HG03469 (cell line): ENCODE results near the gene RFTN1.

Source experiments
- ATAC-seq: cut with Tn5 transposase; IDR thresholded peaks from one replicate; pipeline ENCODE4 v1.9.1; 2021; ENCODE audit warnings: mild to moderate bottlenecking, moderate library complexity, moderate number of reproducible peaks; ENCODE audit not compliant: unreplicated experiment

The RFTN1 gene

DNA sequence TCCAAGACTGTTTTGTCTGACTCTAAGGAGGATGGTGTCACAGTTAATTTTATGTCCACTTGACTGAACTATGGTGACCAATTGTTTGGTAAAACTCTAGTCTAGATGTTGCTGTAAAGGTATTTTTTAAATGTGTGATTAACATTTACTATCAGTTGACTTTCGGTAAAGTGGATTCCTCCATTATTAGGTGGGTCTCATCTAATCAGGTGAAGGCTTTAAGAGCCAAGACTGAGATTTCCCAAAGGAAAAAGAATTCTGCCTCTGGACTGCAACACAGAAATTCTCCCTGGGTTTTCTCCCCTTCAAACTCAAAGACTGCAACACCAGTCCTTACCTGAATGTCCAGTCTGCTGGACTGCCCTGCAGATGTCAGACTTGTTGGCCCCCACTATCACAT is 129.6 kb downstream of the RFTN1 start:
- ATAC-seq = no peak

DNA sequence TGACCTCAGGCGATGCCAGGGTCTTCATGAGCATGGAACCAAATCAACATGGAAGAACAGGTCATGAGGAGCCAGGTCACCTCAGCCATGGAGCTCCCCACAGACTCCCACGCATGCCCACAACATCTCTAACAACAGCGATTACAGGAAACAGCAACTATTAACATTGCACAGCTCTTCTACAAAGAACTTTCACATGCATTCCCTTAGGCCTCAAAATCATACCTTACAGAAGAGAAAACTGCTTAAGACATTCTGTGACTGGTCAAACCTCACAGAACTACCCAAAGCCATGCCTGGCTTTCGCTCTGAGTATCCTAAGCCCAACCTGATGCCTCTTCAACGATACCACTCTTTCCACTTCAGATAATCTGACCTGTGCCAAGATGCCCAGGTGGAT is 130.7 kb downstream of the RFTN1 start:
- ATAC-seq = peak; percentile 46

- ATAC-seq = no peak
Measured at GRCh38 chr3:16381426-16381825, 132.1 kb downstream of the RFTN1 start.

- no peak for ATAC-seq
Measured at GRCh38 chr3:16380421-16380820, 133.1 kb downstream of the RFTN1 start.

- no peak for ATAC-seq
Measured at GRCh38 chr3:16379838-16380237, 133.7 kb downstream of the RFTN1 start.

DNA sequence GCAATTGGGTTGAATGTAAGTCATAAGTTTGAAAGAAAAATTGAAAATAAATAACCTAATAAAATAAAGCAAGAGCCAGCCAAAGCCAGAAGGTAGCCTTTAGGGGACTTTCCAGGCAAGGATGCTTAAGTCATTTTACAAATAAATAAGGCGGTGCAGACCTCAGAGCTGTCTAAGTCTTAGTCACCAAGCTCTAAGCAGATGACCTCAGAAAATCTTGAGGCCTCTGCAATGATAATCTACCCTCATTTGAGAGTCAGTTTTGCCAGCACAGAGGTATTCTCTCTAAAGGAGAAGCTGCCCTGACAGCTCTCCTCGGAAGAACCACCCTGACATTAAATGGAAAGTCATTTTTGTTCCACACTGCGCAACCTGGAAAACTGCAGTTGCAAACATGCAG is 134.6 kb downstream of the RFTN1 start:
- peak; percentile 44 for ATAC-seq

- no peak for ATAC-seq
Measured at GRCh38 chr3:16378415-16378814, 135.1 kb downstream of the RFTN1 start.

GRCh38 chr3:16377847-16378302 is 135.6 kb downstream of the RFTN1 start:
- no peak for ATAC-seq

GRCh38 chr3:16377196-16377595 is 136.3 kb downstream of the RFTN1 start:
- no peak for ATAC-seq

DNA sequence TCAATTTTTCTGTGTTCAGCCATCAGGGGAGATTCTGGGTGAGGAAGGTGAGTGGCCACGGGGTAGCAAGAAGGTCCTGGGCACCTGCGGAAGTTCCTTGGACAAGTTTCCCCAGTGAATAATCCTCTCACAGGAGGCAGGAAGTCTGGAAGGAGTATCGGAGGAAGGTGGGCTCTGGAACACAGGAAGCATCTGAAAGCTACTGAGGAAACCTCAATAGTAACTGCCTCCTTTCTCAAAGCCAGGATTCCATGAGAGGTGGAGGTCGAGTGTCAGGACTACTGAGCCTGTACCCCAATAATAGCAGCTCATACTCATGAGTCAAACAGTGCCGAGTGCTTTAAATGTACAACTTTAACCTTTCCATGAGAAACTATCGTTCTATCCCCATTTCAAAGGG is 137.6 kb downstream of the RFTN1 start:
- ATAC-seq = no peak

GRCh38 chr3:16374935-16375245 is 138.6 kb downstream of the RFTN1 start:
- ATAC-seq = no peak

GRCh38 chr3:16374047-16374934 is 139.2 kb downstream of the RFTN1 start:
- no peak for ATAC-seq

DNA sequence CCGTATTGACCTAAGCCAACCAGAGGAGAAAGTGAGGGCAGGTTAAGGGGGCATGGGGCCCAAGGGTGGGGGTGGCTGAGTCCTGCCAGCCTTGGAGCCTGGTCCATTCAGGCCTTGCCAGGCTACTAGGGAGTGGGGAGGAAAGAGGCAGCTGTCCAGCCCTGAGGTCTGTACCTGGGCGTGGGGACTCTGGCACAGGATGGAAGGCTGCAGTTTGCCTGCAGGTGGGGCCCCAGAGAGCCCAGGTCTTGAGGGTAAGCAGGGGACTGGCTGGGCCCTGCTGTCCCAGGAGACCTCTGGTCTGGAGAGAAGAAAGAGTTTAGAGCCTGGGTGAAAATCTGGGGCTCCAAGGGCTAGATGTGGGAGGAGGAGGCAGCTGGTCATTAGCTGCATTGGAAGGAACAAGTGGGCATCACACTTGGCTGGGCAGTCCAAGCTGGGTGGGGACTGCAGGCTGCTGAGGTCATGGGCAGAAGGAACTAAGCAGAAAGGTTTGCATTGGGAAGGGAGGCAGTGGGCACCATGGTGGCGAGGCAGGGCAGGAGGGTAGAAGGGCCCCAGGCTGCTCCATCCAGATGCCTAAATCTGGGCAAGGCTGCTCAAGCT is 140.1 kb downstream of the RFTN1 start:
- no peak for ATAC-seq

GRCh38 chr3:16372362-16373292 is 140.9 kb downstream of the RFTN1 start:
- peak; percentile 21 for ATAC-seq

DNA sequence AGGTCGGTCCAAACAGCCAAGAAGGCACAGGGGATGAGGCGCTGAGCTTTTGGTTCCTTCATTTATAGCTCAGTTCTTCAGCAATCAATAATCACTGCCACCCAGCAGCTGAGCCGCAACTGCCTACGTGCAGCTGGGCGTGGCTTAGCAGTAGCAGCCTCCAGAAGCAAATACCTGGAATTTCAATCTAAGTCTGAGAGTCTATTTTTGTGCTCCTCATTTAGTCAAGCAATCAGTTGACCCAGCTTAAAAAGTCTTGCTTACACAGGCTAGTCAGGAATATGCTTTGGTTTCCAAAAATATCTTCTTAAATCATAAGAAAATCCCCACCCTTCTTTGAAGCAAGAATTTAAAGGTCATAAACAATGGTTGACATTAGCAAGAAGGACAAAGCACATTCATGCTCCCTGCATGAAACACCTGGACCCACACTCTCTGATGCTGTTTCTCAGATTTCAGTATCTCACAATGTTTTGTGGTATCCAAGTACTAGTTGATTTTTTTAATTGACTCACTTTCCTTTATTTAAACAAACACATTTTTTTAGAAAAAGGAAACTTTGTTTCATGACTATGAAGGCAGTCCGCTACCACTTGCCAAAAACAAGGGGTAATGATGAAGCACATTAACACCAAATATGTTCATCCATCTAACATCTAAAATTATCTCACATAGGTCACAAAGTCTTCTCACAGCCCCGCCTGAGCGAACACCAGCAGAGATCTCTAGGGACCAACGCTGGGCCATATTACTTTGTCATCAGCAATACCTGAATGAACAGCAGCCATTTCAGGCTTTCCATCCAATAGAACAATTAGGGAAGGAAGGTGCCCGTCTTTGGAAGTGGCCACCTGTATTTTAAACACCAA is 142.4 kb downstream of the RFTN1 start:
- ATAC-seq = peak; percentile 25

DNA sequence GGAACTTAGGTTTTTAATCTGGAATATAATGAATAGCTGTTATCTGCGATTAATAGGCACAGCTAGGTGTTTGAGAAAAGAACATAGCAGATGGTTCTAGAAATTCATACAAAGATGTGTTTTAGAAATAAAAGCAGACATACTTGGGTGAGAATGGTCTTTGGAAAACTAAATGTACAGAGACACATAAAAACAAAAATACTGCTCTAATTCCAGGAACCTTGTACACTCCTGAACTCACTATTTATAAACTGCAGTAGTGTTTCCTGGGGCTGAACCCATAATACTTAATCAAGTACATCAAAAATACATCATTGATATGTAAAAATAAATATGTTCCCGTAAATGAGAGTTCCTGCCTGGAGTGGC is 143.0 kb downstream of the RFTN1 start:
- no peak for ATAC-seq

GRCh38 chr3:16369885-16370284 is 143.6 kb downstream of the RFTN1 start:
- no peak for ATAC-seq

GRCh38 chr3:16369276-16369675 is 144.2 kb downstream of the RFTN1 start:
- no peak for ATAC-seq

- ATAC-seq = no peak
Measured at GRCh38 chr3:16366581-16366980, 146.9 kb downstream of the RFTN1 start.

- ATAC-seq = no peak
Measured at GRCh38 chr3:16365491-16366128, 147.9 kb downstream of the RFTN1 start.
